NCI-H146 (cell line): ENCODE measurements around the gene KIAA1217.
"Not testable (repeated sequence)": the region's sequence is repeated elsewhere in the genome, so short reads cannot be mapped to it uniquely, and the experiment has no call there.

Source experiments
- DNase-seq: peaks from one replicate; lab custom pipeline; 2025; lab: John Stamatoyannopoulos, UW

The KIAA1217 gene

GRCh38 chr10:24408365-24408764, 199.4 kb downstream of the KIAA1217 start:
- DNase-seq, result no peak

DNA sequence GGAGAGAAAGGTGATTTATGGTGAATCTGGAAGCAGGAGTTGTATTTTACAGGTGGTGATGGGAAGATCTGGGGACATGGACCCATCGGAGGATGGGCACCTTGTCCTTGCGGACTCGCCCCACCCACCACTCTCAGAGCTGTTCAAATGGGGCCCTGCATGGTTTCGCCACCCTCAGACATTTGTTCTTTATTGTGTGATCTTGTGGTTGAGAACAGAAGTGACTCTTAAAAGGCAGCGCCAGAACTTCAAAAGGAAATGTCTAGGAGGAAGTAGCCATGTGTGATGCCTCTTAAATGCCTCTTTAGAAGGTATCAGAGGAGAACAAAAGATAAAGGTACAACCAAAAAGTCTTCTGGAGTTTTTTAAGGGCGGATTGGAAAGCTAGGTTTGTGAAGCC, 205.7 kb downstream of the KIAA1217 start:
- no peak for DNase-seq

- DNase-seq, result no peak
Observed at GRCh38 chr10:24415455-24416125, 206.7 kb downstream of the KIAA1217 start.

DNA sequence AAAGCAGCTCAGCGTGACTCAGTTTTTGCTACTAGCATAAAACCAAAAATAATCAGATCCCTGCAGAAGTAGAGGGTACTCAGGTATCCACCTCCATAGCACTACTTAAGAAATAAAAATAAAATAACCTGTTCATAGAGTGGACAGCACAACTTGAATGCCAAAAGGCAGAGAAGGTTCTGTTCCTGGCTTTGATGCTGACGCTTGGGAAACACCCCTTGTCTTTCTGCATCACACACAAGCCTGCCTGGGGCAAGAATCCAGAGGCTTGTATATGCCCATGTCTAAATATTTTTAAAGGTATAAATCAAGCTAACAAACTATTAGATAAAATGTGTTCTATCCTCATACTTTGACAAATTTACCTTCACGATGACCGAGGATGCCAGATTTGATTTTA, 207.3 kb downstream of the KIAA1217 start:
- DNase-seq, result no peak

DNA sequence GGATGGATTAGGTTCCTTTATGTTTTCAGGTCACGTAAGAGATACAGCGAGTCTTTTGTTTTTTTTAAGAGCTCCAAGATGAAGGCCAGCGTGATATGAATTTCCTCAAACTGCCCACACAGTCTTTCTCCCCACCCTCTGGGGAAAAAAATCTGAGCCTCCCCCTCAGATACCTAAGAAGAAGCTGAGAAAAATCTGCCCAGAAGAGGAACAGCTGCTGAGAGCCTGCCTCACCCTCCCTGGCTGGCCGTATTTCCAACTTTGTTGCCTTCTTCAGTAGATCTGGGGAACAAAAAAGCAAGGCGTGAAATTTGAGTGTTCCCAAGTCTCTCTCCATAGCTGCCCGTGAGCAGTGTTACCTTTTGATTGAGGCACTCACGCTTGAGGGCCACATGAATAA, 208.1 kb downstream of the KIAA1217 start:
- no peak for DNase-seq

DNA sequence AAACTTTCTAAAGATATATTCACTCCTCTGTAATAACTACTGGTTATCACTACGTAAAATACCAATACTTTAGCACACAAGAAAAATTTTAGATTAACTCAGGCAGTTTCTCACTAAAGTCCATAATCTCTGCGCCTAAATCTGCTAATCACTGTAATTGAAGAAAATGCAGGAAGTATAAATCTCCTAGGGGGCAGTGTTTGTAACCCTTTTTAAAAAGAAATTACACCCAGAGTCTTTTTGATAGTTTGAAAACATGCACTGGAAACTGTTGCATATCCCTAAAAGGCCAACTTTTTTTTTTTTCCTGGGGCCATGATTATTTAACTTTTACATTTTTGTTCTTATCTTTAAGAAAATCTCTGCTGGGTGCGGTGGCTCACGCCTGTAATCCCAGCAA, 209.6 kb downstream of the KIAA1217 start:
- DNase-seq, result no peak

DNA sequence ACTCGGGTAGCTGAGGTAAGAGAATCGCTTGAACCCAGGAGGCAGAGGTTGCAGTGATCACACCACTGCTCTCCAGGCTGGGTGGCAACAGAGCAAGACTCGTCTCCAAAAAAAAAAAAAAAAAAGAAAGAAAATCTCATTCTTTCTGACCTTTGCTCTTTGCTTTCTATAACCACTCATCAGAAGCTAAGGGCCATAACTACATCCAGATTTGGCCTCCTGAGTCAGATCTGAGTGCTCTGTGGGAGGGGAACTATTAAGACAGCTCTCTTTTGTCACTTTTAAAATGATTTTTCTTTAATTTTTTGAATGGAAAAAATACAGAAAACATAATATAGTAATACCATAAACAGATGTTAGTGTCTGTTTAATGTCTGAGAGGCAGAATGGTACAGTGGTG, 210.1 kb downstream of the KIAA1217 start:
- no peak for DNase-seq

- DNase-seq, result no peak
Observed at GRCh38 chr10:24425151-24425550, 216.2 kb downstream of the KIAA1217 start.

- DNase-seq, result no peak
Observed at GRCh38 chr10:24427678-24428409, 218.9 kb downstream of the KIAA1217 start.

GRCh38 chr10:24428410-24428782, 219.5 kb downstream of the KIAA1217 start:
- DNase-seq, result no peak

GRCh38 chr10:24430591-24430990, 221.7 kb downstream of the KIAA1217 start:
- no peak for DNase-seq

DNA sequence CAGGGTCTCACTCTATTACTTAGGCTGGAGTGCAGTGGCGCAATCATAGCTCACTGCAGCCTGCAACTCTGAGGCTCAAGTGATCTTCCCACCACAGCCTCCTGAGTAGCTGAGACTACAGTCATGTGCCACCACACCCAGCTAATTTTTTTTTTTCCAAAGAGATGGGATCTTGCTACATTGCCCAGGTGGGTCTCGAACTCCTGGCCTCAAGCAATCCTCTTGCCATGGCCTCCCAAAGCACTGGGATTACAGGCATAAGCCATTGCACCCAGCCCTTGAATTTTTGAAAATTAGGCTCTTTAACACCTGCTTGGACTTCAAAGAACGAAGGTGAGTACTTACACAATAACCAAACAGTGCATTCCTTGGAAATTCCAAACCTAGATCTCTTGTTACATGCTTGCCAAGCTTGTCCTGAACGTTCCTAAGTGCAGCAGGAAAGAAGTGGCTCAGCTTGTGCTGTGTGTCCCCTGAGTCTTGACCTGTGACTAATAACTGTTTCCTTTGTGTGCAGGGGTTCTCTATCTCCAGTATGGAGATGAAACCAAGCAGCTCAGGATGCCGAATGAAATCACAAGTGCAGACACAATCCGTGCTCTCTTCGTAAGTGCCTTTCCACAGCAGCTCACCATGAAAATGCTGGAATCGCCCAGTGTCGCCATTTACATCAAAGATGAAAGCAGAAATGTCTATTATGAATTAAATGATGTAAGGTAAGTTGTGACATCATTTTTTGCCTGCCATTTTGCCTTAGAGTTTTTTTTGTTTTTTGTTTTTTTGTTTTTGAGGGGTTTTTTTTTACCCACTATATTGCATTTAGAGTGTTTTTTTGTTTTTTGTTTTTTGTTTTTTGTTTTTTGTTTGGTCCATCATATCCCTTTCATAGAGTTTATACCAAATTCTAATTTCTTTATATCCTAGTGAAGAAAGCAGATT, 223.8 kb downstream of the KIAA1217 start:
- DNase-seq, result no peak

DNA sequence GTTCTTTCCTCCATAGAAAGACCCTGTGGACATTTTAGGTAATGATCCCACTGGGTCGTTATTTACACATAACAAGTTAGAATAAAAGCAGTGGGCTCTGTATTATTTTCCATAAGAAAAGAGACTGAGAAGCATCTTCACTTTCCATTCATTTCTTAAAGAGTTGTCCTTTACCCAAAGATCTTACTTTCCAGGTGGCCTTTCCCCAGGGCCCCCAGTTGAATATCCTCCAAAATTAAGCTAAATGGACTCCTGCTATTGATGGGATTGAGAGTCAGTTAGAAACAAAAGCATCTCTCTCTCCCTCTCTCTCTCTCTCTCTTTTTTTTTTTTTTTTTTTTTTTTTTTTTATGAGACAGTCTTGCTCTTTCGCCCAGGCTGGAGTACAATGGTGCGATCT, 224.8 kb downstream of the KIAA1217 start:
- DNase-seq, result no peak

GRCh38 chr10:24434961-24435360, 226.0 kb downstream of the KIAA1217 start:
- no peak for DNase-seq

DNA sequence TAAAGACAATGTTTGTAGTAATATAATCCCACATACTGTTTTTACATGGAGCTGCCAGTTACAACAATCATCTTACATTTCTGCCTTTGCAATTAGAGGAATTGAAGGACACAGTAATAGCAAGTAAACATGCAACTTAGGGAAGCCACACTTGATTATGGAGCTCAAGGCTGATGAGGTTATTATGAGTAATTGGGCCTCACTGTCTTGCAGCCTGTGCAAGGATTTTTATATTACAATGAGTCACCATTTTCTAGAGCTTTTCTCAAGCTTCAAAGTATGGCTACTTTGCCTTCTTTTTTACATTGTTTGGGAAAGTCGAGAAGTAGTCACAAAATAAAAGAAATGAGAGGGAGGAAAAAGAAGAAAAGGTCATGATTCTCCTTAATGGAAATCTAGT, 226.4 kb downstream of the KIAA1217 start:
- DNase-seq, result no peak

DNA sequence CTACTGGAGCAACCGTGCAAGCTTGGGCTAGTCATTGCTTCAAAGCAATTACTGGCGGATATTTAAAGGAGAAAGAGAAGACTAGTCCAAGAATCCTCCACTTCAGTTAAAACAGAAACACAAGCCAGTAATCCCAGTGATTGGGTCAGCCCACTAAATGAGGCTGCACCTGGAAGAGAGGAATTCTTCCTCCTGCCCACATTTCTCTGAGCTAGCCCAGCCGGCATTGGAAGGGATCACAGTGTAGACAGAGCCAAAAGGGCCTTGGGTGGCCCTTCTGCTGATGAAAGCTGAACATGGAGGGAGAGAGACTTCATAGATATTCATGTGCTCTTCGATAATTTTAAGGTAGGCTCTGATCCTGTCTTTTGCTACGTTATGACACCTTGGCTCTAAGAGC, 228.4 kb downstream of the KIAA1217 start:
- no peak for DNase-seq

- no peak for DNase-seq
Observed at GRCh38 chr10:24438800-24439199, 229.9 kb downstream of the KIAA1217 start.

DNA sequence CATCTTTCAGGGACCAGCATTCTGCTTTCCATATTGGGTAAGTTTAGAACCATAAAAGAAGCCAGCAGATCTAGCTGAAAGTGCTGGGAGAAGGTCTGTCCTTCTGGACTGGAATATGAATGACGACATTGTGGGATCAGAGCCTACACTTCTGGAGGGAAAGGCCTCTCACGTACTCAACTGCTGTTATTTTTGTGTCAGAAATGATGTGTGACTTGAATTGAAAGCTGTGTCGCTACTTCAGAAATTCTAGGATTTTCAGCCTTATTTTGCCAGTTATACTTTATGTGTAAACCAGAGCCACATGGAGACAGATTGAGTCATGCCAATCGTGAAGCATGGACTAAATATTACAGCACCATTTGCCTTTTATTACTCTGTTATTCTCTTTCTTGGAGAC, 231.0 kb downstream of the KIAA1217 start:
- DNase-seq, result no peak

GRCh38 chr10:24440817-24441797, 232.2 kb downstream of the KIAA1217 start:
- DNase-seq, result no peak

DNA sequence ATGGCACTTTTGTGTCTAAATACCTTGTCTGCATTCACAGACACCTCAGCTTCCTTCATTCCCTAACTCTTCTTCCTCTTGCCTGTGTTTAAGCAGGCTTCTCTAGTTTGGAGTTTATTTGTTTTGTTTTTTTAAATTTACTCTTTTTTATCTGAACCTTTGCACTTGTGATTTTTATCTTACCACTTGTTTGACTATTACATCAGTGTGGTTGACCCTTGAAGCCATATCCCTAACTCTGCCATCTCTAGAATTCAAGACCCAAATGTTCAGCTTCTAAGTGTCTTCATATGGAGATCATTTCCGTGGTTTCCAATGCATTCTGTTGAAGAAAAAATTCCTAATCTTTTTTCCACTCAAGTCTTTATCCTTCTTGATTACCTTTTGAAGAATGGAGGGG, 233.3 kb downstream of the KIAA1217 start:
- no peak for DNase-seq

DNA sequence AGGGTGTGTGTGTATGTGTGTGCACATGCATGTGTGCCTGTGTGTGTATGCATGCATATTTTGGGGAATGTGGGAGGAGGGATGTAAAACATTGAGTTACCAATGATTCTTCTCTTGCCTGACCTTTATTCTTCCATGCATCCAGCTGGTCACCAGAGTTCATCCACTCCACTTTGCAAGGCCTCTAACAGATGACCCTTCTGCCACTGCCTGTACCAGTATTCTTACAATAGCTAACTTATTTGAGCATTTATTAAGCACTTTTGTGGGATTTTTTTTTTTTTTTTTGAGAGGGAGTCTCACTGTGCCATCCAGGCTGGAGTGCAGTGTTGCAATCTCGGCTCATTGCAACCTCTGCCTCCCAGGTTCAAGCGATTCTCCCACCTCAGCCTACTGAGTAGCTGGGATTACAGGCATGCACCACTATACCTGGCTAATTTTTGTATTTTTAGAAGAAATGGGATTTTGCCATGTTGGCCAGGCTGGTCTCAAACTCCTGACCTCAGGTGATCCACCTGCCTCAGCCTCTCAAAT, 233.8 kb downstream of the KIAA1217 start:
- DNase-seq, result not testable (repeated sequence)
